ENCODE measurements around the gene CTH.
"Not testable (repeated sequence)": the region's sequence is repeated elsewhere in the genome, so short reads cannot be mapped to it uniquely, and the experiment has no call there.

The CTH gene

DNA sequence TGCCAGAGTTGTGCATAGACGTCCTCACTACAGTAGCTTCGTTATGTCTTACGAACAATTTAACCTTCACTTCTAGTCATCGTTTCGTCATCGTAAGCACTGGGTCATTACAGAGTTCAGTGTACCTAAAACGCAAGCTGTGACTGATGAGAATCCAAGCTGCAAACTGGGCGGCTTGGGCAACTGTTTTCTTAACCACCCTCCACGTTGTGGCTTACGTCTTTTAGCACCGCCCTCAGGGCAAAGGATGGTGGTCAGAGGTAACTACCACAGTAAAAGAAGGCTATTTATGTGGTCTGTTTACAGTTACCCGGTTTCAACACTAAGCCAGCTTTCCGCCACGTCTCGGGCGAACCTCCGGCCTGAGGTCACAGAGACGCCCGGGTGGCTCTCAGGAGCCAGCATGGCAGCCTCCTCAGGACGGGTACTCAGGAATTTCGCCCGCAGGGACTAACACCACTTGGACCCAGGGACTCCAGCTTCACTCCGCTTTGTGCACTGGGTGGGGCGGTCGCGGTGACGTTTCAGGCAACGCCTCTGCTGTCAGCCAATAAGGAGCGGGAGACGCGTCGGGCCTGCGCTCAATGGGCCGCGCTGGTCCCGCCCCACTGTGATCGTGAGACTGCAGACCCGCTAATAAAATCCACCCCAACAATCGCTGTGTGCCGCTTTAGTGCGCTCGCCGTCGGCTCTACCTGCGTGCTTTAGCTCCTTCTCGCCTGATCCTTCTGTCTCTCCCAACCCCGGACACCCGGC lies at the start of gene CTH:
TSS of gene CTH (plus strand) at position 665 of the 756 bp plus-strand sequence. CDS start 148 bp downstream, outside the sequence.
- peak; percentile 96 for DNase-seq (ENCODE audit: low spot score)

GRCh38 chr1:70361727-70362398 lies 49.2 kb upstream of the CTH start:
- no peak for DNase-seq (ENCODE audit: low spot score)

GRCh38 chr1:70364439-70364838 lies 46.6 kb upstream of the CTH start:
- no peak for DNase-seq (ENCODE audit: low spot score)

GRCh38 chr1:70366425-70366952 lies 44.6 kb upstream of the CTH start:
- not testable (repeated sequence) for DNase-seq (ENCODE audit: low spot score)

- peak; percentile 24 for DNase-seq (ENCODE audit: low spot score)
Measured at GRCh38 chr1:70366997-70367396, 44.1 kb upstream of the CTH start.

GRCh38 chr1:70367397-70367796 lies 43.7 kb upstream of the CTH start:
- DNase-seq (ENCODE audit: low spot score): not testable (repeated sequence)

GRCh38 chr1:70371586-70371985 lies 39.5 kb upstream of the CTH start:
- DNase-seq (ENCODE audit: low spot score): not testable (repeated sequence)

- no peak for DNase-seq (ENCODE audit: low spot score)
Measured at GRCh38 chr1:70372426-70372825, 38.6 kb upstream of the CTH start.

GRCh38 chr1:70373580-70373979 lies 37.5 kb upstream of the CTH start:
- peak; percentile 22 for DNase-seq (ENCODE audit: low spot score)

DNA sequence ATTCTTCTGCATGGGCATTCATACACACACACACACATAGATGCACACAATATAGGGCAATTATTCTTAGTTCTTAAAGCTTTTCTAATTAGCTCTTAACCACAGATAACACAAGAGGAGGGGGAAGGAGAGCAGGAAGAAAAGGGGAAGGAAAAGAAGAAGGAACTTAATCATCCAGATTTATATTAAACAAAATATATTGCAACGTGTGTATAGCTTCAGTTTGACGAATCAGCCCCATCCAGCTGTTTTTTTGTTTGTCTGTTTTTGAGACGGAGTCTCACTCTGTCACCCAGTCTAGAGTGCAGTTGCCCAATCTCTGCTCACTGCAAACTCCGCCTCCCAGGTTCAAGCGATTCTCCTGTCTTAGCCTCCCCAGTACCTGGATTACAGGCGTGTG lies 34.9 kb upstream of the CTH start:
- DNase-seq (ENCODE audit: low spot score): no peak

DNA sequence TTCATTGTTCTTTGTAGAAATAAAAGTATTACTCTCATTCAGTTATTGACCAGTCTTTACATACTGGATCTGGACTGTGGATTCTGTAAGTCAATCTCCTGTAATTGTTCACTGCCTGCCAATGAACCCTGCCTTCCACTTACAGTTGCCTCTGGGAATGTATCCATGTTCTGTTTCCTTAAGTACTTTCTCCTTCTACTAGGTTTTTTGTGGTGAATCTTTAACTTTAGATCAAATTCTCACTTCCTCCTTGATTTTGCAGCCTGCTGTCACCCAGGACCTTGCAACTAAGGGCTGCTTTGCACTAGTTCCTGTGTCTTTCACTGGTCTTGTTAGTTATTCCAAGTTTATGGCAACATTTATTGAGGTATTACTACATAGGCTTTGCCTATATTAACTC lies 28.4 kb upstream of the CTH start:
- no peak for DNase-seq (ENCODE audit: low spot score)

GRCh38 chr1:70383483-70383882 lies 27.6 kb upstream of the CTH start:
- DNase-seq (ENCODE audit: low spot score): no peak

DNA sequence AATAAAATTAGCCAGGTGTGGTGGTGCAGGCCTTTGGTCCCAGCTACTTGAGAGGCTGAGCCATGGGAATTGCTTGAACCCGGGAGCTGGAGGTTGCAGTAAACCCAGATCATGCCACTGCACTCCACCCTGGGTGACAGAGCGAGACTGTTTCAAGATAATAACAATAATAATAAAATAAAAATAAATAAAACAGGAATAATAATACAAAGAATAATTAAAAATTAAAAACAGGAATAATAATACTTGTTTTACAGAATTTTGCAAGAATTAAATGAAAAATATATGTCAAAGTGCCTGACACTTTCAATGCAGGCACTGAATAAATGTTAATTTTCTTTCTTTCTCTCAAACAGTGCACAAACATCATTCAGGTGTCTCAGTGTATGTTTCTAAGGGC lies 26.5 kb upstream of the CTH start:
- no peak for DNase-seq (ENCODE audit: low spot score)

GRCh38 chr1:70385477-70385876 lies 25.6 kb upstream of the CTH start:
- no peak for DNase-seq (ENCODE audit: low spot score)

GRCh38 chr1:70386121-70386520 lies 24.9 kb upstream of the CTH start:
- DNase-seq (ENCODE audit: low spot score): no peak

DNA sequence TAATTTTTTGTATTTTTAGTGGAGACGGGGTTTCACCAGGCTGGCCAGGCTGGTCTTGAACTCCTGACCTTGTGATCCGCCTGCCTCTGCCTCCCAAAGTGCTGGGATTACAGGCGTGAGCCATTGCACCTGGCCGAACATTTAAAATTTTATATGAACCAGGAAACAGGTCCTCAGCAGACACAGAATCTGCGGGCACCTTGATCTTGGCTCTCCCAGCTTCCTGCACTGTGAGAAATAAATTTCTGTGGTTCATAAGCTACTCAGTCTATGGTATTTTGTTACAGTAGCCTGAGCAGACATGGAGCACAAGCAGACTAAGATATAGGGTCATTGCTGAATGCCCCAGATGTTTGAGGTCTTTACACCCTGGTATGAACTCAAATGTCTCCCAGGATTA lies 23.6 kb upstream of the CTH start:
- DNase-seq (ENCODE audit: low spot score): no peak

DNA sequence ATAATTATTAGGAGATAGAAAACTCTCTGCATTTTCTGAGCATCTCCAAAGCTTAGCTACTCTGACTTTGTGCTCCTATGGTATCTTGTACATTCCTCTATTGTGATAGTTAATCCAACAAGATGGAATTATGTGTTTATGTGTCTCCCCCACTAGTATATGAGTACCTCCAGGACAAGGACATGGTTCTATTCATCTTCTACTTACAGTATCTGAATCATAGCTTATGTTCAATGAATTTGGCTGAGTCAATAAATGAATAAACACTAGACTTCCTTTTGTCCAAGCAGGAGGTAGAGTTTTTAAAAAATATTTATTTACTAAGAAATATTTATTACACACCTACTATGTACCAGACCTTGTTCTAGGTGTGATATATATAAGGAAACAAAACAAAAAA lies 18.4 kb upstream of the CTH start:
- DNase-seq (ENCODE audit: low spot score): no peak

DNA sequence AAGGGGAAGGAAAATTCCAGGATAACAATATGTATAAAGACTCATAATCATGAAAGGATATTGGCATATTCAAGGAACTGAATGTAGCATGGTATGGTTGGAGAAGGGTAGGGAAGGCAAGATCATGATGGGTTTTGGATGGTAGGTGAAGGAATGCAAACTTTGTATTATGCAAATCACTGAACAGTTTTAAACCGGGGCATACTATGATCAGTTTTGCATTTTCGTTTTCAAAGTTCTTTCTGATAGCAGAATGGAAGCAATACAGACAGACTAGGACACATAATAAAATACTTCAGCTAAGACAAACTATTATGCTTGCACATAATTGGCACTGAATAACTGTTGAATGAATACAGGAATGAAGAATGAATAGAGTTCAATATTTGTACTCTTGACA lies 14.5 kb upstream of the CTH start:
- no peak for DNase-seq (ENCODE audit: low spot score)

GRCh38 chr1:70397013-70397412 lies 14.1 kb upstream of the CTH start:
- no peak for DNase-seq (ENCODE audit: low spot score)

DNA sequence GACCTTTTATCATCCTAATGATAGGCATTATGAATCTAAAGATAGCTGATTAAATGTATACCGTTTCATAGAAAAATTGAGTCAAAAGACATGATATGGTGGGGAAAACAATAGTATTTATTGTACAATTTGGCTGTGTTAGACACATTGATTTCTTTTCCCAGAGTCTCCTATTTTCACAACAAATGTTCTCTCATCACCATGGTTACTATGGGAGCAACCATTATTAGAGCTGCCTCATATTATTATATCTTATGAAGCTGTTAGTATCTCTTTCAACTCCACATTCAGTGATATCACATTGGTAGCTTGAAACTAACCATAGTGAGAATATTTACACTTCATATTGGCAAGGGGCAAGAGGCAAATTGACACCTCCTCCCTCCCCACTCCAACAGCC lies 10.7 kb upstream of the CTH start:
- DNase-seq (ENCODE audit: low spot score): no peak

GRCh38 chr1:70401974-70402373 lies 9.1 kb upstream of the CTH start:
- DNase-seq (ENCODE audit: low spot score): no peak

- DNase-seq (ENCODE audit: low spot score): no peak
Measured at GRCh38 chr1:70403759-70404158, 7.3 kb upstream of the CTH start.

DNA sequence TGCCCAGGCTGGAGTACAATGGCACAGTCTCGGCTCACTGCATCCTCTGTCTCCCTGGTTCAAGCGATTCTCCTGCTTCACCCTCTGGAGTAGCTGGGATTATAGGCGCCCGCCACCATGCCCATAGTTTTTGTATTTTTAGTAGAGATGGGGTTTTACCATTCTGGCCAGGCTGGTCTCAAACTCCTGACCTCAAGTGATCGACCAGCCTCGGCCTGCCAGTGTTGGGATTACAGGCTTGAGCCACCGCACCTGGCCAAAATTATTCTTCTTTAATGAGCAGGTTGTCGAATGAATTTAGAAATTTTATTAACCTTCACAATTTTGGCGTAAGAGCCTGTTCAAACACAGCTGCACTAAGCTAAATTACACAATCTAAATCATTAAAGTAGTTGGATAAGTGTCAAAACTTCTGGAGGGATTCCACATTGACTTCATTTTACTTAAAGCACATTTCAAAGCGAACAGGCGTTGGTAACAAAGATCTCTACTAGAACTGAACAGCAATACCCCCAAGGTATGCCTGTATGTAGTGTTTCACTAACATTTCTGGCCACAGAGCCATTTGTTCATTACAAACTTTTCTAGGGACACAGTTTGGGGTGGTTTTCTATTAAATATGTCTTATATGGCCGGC lies 5.2 kb upstream of the CTH start:
- DNase-seq (ENCODE audit: low spot score): no peak

All from LoVo (cell line).